Adrenal gland (tissue), 12 donors: ENCODE data around the gene FGF12. TPM values are rescaled to one million over a fixed set of nuclear protein-coding genes. Genes with fewer than 3 reads are reported as not detected.

Experiments
- DNase-seq, 7 donors: peaks; one replicate each; pipeline ENCODE4 v3.0.0-alpha.2; 2019 to 2020
- H3K27ac ChIP-seq, 5 donors: fragments of 200-600 bp; sonication (generic) in 4 of 5; 1 replicate in 3 of 5; 2 replicates in 2 of 5; pipeline versions ENCODE4 v1.5.1 to v1.8.0; 2016 to 2020; ENCODE audit warnings: mild to moderate bottlenecking in 1 of 5
- H3K27me3 ChIP-seq: fragments of 200-600 bp; 2 replicates; pipeline ENCODE4 v1.8.0; 2021
- H3K36me3 ChIP-seq, 2 donors: fragments of 200-600 bp; replicated peaks in 1 of 2; 1 replicate in 1 of 2; 2 replicates in 1 of 2; pipeline versions ENCODE4 v1.5.1 to v1.8.0; 2018 to 2022
- H3K4me1 ChIP-seq, 2 donors: fragments of 200-600 bp; replicated peaks in 1 of 2; 1 replicate in 1 of 2; 2 replicates in 1 of 2; pipeline versions ENCODE4 v1.5.1 to v1.8.0; 2018 to 2021
- H3K4me3 ChIP-seq, 4 donors: fragments of 200-600 bp; sonication (generic) in 3 of 4; one replicate each; pipeline ENCODE4 v1.5.1; 2016 to 2018
- H3K9me3 ChIP-seq, 3 donors: fragments of 200-600 bp; sonication (generic) in 1 of 3; replicated peaks in 1 of 3; 1 replicate in 2 of 3; 2 replicates in 1 of 3; pipeline versions ENCODE4 v1.5.1 to v1.8.0; 2016 to 2021
- CTCF ChIP-seq, 6 experiments: fragments of 450-650 bp in 4 of 6; fragments of 200-600 bp in 2 of 6; sonication (generic) in 1 of 6; IDR thresholded peaks; 1 replicate in 5 of 6; 2 replicates in 1 of 6; pipeline versions ENCODE4 v1.5.1 to v1.8.0; 2016 to 2021; ENCODE audit warnings: antibody characterized with exemption in 6 of 6, mild to moderate bottlenecking in 2 of 6, moderate library complexity in 1 of 6
- POLR2A ChIP-seq, 2 donors: fragments of 450-650 bp; IDR thresholded peaks; one replicate each; pipeline ENCODE4 v1.6.1; 2017; ENCODE audit warnings: antibody characterized with exemption in 2 of 2, mild to moderate bottlenecking in 2 of 2, moderate library complexity in 1 of 2
- WGBS, 4 donors: extraction: QIAGEN DNeasy Blood & Tissue Kit in 2 of 4; methylation state at CpG; one replicate each; pipeline versions ENCODE4 v1.1.5 to v1.1.7; 2013 to 2017; 5-methylcytosine and 5-hydroxymethylcytosine counted together
- intact Hi-C, 2 donors: fragments of 100-400 bp; cut with DNase I; formaldehyde crosslinking; loops; one replicate each; pipeline versions ENCODE4 v1.14.1 to v1.15.0; 2022 to 2023
- polyA plus RNA-seq, 3 donors: library from polyadenylated mRNA; stranded (reverse); fragments of 200-250 nt in 2 of 3; fragments of 350-450 nt in 1 of 3; fragmentation: Illumina TruSeq in 1 of 3; extraction: RNeasy Lipid Tissue Mini Kit (QIAGEN cat#74804) in 1 of 3; gene quantifications; one replicate each; pipeline ENCODE4 v1.2.3, GENCODE V29; 2013 to 2014
- total RNA-seq, 9 donors: library from RNA; depleted of rRNA in 4 of 9; stranded (reverse); fragments of >200 nt in 4 of 9; fragments of 120-200 nt in 1 of 9; fragmentation: NEBNext Ultra II Directional in 1 of 9; extraction: Animal tissue kit (Norgen Biotek cat#: 25700) in 1 of 9; gene quantifications; one replicate each; pipeline versions ENCODE4 v1.1.0 to v1.2.4, GENCODE V29; 2013 to 2023
- donor health status: healthy with polysubstance abuse.
- donor health status: Bipolar disorder and iron deficiency.
- donor health status: DM: yes; HTN: yes; CAD: no.
- donor health status: DM: no; HTN: no; CAD: no.
- donor health status: DM: no; HTN: no; CAD: no.
- donor health status: DM: yes; HTN: yes; CAD: no.

Gene FGF12
- total and polyA plus RNA-seq, 12 donors: 23.3 to 286 (median 81.3) TPM

DNA sequence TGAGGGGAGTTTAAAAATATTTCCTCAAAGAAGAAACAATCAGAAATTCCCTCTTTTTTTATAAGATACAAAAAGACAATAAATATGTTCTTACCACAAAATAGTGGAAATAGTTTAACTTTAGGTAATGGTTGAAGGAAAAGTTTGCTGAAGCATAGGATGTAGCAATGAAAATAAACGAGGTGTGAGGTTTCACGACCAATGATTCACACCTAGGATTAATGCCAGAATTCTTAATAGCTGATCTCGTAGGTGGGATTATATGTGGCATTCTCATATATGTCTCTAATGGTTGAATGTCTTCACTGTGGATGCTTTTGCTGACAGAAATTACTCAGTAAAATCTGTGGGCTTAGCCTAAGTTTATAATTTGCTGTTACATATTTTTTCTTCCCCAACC is 467.7 kb downstream of the FGF12 start:
- no peak overlapping the region for H3K4me3 ChIP-seq
- 67 to 79% (median 72%) methylated on average over 3 of the region's 3 CpGs for WGBS, 4 donors
- DNase-seq: no peak
- TF ChIP-seq POLR2A (IDR thresholded peaks at IDR 0.05) (no peak), CTCF (IDR thresholded peaks at IDR 0.05) (no peak)
- H3K27me3 ChIP-seq: no peaks in the 10 kb centered on the region
- H3K9me3 ChIP-seq: no peaks in the 10 kb centered on the region
- H3K4me1 ChIP-seq: no peaks in the 10 kb centered on the region
- intact Hi-C loops: no loop called here
- no peak overlapping the region for H3K27ac ChIP-seq
- H3K36me3 ChIP-seq: no peaks in the 10 kb centered on the region

DNA sequence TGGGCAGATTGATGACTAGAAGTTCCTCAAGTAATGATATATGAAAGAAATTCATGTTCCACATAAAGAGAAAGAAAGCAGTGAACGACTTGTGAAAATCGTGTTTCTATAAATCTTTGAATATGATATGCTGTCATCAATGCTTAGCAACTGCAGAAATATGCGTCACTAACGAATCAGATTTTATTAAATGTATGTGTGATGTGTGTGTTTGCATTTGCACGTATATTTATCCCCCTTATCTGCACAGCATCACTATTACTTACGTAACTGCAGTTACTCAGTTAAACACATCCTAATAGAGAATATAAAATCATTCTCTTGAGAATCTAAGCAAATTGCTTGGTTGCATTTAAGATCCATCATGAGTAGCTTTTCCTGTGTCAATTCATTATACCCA is 468.6 kb downstream of the FGF12 start:
- TF ChIP-seq CTCF (IDR thresholded peaks at IDR 0.05): no peak
- no peak for TF ChIP-seq POLR2A (IDR thresholded peaks at IDR 0.05)
- no peak for DNase-seq
- Histone ChIP-seq H3K4me1 (no peaks in the 10 kb centered on the region), H3K27me3 (no peaks in the 10 kb centered on the region), H3K36me3 (no peaks in the 10 kb centered on the region), H3K9me3 (no peaks in the 10 kb centered on the region), H3K4me3 (no peak overlapping the region), H3K27ac (no peak overlapping the region)
- WGBS, 4 donors: 73 to 78% (median 76%) methylated on average over 6 of the region's 6 CpGs
- intact Hi-C loops: no loop called here

GRCh38 chr3:192255839-192256238 is 471.5 kb downstream of the FGF12 start:
- Histone ChIP-seq H3K36me3 (no peaks in the 10 kb centered on the region), H3K27ac (no peak overlapping the region), H3K27me3 (no peaks in the 10 kb centered on the region), H3K4me1 (no peaks in the 10 kb centered on the region), H3K9me3 (no peaks in the 10 kb centered on the region), H3K4me3 (no peak overlapping the region)
- WGBS, 4 donors: 77 to 89% (median 82%) methylated on average over 2 of the region's 2 CpGs
- intact Hi-C loops: no loop called here
- no peak for DNase-seq
- TF ChIP-seq CTCF (IDR thresholded peaks at IDR 0.05): no peak

DNA sequence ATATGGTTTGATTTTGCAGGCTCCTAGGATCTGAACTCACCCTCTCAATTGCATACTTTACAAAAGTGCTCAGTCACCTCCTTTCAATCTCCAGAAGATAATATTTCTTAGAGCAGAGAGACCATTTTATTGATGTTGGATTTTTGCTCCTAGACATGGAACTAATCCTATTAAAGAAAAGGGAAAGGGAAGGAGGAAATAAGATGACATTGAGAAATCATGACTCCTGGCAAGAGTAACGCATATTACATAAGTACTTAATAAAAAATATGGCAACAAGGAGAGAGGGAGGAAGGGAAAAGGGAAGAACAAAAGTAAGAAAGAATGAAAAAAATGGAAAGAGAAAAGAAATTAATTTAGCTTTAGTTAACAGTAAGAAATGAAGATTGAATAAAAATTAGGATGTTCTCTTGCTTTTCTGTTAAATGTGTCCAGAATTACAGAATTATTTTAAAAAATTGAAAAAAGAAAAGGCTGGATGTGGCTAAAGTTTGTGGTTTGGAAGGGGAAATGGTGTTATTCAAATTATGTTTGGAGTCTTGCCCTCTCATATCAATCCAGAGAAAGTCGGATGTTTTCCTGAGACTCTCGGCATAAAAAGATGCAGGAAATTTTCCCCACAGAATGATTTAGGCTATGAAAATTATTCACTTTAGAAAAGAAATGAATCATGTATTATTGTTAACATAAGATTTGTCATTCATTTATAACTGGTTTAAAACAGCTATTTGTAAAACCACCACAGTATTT is 474.0 kb downstream of the FGF12 start:
- DNase-seq: no peak
- intact Hi-C loops: no loop called here
- 11 to 33% (median 19%) methylated on average over 3 of the region's 3 CpGs for WGBS, 4 donors

More for the DNA sequence above, 474.0 kb downstream of the FGF12 start:
- no peak overlapping the region for H3K27ac ChIP-seq
- H3K36me3 ChIP-seq: no peaks in the 10 kb centered on the region
- H3K9me3 ChIP-seq: no peaks in the 10 kb centered on the region
- no peaks in the 10 kb centered on the region for H3K27me3 ChIP-seq
- no peaks in the 10 kb centered on the region for H3K4me1 ChIP-seq
- TF ChIP-seq CTCF (IDR thresholded peaks at IDR 0.05) (no peak), POLR2A (IDR thresholded peaks at IDR 0.05) (no peak)
- no peak overlapping the region for H3K4me3 ChIP-seq
